Skeletal muscle satellite cell (primary cell): ENCODE data around the gene CEP57L1. TPM values are rescaled to one million over a fixed set of nuclear protein-coding genes. Genes with fewer than 3 reads are reported as not detected.

ENCODE experiments used
- H3K27me3 ChIP-seq: 2 replicates; pipeline ENCODE4 v1.7.0; 2013; ENCODE audit warnings: low read length; ENCODE audit not compliant: control insufficient read depth, insufficient read depth
- H3K36me3 ChIP-seq: 2 replicates; pipeline ENCODE4 v1.7.0; 2013; ENCODE audit warnings: mild to moderate bottlenecking, control low read depth, low read length; ENCODE audit not compliant: insufficient read depth
- H3K4me1 ChIP-seq: 2 replicates; pipeline ENCODE4 v1.7.0; 2013; ENCODE audit warnings: low read length; ENCODE audit not compliant: control insufficient read depth, insufficient read depth
- H3K4me2 ChIP-seq: 2 replicates; pipeline ENCODE4 v1.7.0; 2013; ENCODE audit warnings: mild to moderate bottlenecking, low read length
- H3K4me3 ChIP-seq: 2 replicates; pipeline ENCODE4 v1.7.0; 2013; ENCODE audit warnings: low read length
- H3K9ac ChIP-seq: 2 replicates; pipeline ENCODE4 v1.7.0; 2013; ENCODE audit warnings: mild to moderate bottlenecking, low read depth, low read length, moderate library complexity
- H3K9me3 ChIP-seq: replicated peaks from 2 replicates; pipeline ENCODE4 v1.7.0; 2013; ENCODE audit warnings: mild to moderate bottlenecking, control low read depth, low read length
- total RNA-seq: library from RNA; depleted of rRNA; stranded (reverse); fragments of >200 nt; gene quantifications from 2 replicates; pipeline ENCODE4 v1.2.3, GENCODE V29; 2012; rRNA removed

Gene CEP57L1
- total RNA-seq: 17.9 and 25.6 TPM in 2 replicates

DNA sequence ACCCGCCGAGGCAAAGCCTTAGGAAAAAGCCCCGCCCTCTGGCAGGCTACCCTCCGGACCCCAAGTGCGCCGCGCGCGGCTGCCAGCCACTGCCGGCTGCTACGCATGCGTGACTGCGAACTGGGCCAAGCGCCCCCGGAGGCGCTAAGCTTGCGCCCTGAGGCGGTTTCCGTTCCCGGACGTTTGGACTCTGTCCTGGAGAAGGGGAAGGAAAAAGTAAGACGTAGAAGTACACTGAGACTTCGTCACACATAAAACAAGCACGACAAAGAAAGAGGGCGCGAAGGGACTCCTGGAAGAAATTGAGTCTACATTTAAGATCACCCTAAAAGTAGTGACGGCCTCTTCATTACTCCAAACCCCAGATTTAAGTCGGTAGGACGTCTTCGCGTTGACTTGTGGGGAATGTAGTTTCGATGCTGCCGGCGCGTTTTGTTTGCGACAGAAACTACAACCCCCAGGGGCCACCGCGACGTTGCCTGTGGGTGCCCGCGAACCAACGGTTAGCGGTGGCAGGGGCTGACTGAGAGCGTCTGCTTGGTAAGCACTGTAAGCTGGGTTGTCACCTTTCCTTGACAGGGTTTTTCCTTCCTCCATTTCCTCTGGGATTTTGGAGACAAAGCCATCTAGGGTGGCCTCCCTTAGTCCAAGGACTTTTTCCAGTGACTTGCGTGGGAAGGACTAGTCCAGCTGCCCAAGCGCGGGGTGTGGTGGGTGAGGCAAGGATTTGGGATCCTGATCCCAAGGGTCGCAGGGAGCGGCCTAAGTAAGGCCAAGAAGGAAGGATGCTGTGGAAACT, at the start of gene CEP57L1:
Gene CEP57L1, plus strand, starts transcription at position 472 of the 799 bp plus-strand sequence. CDS start 49,715 bp downstream, outside the sequence.
- Histone ChIP-seq H3K9me3 (no peaks in the 10 kb centered on the region), H3K27me3 (no peaks in the 10 kb centered on the region), H3K4me2 (peak within 1 kb of the TSS; percentile 83), H3K4me3 (peak within 1 kb of the TSS; percentile 87), H3K36me3 (no peaks in the 10 kb centered on the region), H3K9ac (peak within 1 kb of the TSS; percentile 90), H3K4me1 (peaks cover 17% of the 10 kb centered on the region)

DNA sequence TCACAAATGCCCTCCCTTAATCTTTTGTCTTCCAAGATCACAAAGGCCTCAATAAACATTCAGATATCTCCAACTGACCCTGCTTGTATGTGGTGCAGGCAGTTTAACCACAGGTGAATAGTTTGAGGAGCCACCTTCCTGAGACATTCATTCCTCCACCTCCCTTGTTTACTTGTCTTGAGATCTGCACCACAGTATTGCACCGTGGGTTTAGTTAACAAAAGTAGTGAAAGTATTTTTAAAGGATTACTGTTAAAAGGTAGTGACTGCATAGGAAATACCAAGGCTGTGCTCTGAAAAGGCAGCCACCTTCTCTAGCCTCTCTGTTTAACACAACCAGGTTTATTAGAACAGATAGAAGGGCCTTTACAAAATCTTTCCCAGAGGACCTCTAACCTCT, 47.1 kb upstream of the CEP57L1 start:
- H3K27me3 ChIP-seq: no peaks in the 10 kb centered on the region

GRCh38 chr6:109048670-109049415, 46.5 kb upstream of the CEP57L1 start:
- Histone ChIP-seq H3K9ac (no peak overlapping the region), H3K36me3 (no peaks in the 10 kb centered on the region), H3K4me2 (no peak overlapping the region), H3K4me1 (no peaks in the 10 kb centered on the region), H3K4me3 (no peak overlapping the region), H3K27me3 (no peaks in the 10 kb centered on the region), H3K9me3 (no peaks in the 10 kb centered on the region)

More for the DNA sequence above, 47.1 kb upstream of the CEP57L1 start:
- Histone ChIP-seq H3K36me3 (no peaks in the 10 kb centered on the region), H3K4me3 (no peak overlapping the region), H3K4me2 (no peak overlapping the region), H3K9ac (no peak overlapping the region), H3K4me1 (no peaks in the 10 kb centered on the region), H3K9me3 (no peaks in the 10 kb centered on the region)

- Histone ChIP-seq H3K4me3 (no peak overlapping the region), H3K4me1 (no peaks in the 10 kb centered on the region), H3K9ac (no peak overlapping the region), H3K27me3 (no peaks in the 10 kb centered on the region), H3K9me3 (no peaks in the 10 kb centered on the region), H3K4me2 (no peak overlapping the region), H3K36me3 (no peaks in the 10 kb centered on the region)
Measured at GRCh38 chr6:109050012-109050411, 45.3 kb upstream of the CEP57L1 start.

DNA sequence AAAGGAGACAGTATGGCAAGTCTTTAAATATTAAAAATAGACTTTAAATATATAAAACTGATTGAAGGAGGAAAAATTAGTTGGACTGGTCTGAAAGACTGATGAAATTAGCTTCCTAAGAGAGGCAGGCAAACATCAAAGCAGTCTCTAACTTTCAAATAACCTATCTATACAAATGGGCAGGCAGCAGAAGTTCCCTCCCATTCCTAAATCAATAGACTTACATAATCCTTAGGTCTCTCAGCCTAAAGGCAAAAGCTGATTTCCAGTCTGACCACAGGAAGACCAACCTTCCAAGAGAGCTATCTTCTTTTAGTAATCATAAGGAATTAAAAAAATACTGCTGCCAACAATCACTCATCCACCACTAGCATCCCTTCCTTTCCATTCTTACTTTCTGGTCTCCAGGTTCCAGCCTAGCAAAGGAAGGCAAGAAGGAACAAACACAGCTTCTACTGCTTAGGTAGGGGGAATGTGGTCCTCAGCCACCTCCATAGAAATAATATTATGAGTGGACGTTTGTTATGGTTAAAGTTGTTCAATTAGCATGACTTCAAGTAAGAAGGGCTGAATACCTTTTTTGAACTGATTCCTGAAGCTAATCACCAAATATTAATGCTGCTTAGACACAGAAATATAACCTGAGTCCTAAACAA, 44.7 kb upstream of the CEP57L1 start:
- H3K9ac ChIP-seq: no peak overlapping the region
- H3K4me2 ChIP-seq: no peak overlapping the region
- H3K4me3 ChIP-seq: no peak overlapping the region
- H3K36me3 ChIP-seq: no peaks in the 10 kb centered on the region
- no peaks in the 10 kb centered on the region for H3K4me1 ChIP-seq
- no peaks in the 10 kb centered on the region for H3K9me3 ChIP-seq
- H3K27me3 ChIP-seq: no peaks in the 10 kb centered on the region

DNA sequence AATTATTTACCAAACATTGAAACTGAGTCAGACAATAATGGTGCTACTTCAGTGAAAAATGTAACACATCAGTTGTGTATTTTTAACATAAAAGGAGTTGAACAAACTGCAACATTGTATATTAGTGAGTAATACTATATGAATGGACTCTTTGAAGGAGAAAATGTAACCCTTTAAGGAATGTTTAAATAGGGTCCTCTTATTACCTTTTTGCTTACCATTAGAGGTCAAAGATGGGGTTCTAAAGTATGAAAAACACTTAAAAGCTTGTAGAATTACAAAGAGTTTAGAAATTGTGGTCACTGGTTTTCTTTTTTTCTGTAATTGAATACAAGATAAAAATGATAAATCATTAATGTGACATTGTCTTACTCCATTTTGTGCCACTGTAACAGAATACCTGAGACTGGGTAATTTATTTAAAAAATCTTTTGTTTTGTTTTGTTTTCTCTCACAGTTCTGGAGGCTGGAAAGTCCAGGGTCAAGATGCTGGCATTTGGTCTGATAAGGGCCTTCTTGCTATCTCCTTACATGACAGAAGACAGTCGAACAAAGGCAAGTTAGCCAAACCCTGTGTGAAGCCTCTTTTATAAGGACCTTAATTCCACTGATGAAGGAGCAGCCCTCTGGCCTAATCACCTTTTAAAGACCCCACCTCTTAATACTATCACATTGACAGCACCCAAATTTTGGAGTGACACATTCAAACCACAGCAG, 43.8 kb upstream of the CEP57L1 start:
- no peak overlapping the region for H3K4me3 ChIP-seq
- H3K4me1 ChIP-seq: peaks cover 8% of the 10 kb centered on the region
- H3K9ac ChIP-seq: no peak overlapping the region
- H3K27me3 ChIP-seq: no peaks in the 10 kb centered on the region
- H3K9me3 ChIP-seq: no peaks in the 10 kb centered on the region
- H3K4me2 ChIP-seq: no peak overlapping the region
- no peaks in the 10 kb centered on the region for H3K36me3 ChIP-seq

DNA sequence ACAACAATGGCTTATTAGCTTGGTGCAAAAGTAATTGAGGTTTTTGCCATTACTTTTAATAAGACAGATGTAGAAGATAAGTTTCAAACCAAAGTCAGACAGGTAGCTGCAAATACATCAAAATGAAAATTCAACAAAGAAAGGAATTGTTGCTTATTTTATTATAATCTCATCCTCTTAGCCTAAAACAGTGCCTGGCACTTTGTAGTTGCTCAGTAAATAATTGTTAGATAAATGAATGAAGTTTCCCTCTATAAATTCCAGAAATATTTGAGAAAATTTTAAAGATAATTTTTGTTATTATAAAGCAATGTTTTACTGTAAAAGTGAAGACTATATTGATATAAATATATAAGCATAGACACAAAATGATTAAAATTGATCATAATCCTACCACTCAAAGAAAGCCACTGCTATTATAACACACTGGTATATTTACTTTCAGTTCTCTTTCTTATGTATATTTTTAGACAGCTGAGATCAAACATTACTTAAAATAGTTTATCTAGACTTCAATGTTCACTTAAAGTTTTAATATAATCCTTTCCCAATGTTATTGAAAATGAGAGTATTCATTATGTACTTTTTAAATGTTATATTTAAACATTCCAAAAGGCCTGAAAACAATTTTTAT, 43.2 kb upstream of the CEP57L1 start:
- Histone ChIP-seq H3K4me2 (no peak overlapping the region), H3K4me1 (peaks cover 9% of the 10 kb centered on the region), H3K9me3 (no peaks in the 10 kb centered on the region), H3K4me3 (no peak overlapping the region), H3K27me3 (no peaks in the 10 kb centered on the region), H3K9ac (no peak overlapping the region), H3K36me3 (no peaks in the 10 kb centered on the region)

DNA sequence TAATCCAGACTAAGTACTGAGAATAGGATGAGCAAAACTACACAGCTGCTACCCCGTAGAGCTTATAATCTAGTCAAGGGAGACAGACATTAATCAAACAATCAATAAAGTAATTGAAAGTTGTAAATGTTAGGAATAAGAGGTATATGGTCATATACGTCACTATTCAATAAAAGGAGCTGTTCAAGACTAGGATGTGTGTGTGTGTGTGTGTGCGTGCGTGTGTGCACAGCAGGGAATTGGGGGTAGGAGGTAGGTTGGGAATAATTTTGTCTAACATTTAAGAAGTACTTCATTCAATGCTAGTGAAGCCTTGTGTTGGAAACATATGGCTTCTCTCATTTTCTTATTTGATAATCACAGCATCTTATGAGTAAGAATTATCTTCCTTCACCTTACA, 42.5 kb upstream of the CEP57L1 start:
- Histone ChIP-seq H3K4me3 (no peak overlapping the region), H3K9ac (no peak overlapping the region), H3K9me3 (no peaks in the 10 kb centered on the region), H3K4me1 (peaks cover 9% of the 10 kb centered on the region), H3K36me3 (no peaks in the 10 kb centered on the region), H3K4me2 (no peak overlapping the region), H3K27me3 (no peaks in the 10 kb centered on the region)

- no peaks in the 10 kb centered on the region for H3K36me3 ChIP-seq
- peaks cover 9% of the 10 kb centered on the region for H3K4me1 ChIP-seq
- H3K27me3 ChIP-seq: no peaks in the 10 kb centered on the region
- no peaks in the 10 kb centered on the region for H3K9me3 ChIP-seq
- H3K9ac ChIP-seq: no peak overlapping the region
- no peak overlapping the region for H3K4me3 ChIP-seq
- H3K4me2 ChIP-seq: no peak overlapping the region
Measured at GRCh38 chr6:109053336-109053735, 42.0 kb upstream of the CEP57L1 start.

GRCh38 chr6:109055771-109056235, 39.5 kb upstream of the CEP57L1 start:
- no peaks in the 10 kb centered on the region for H3K27me3 ChIP-seq
- H3K4me2 ChIP-seq: peak overlapping the region; percentile 15
- no peak overlapping the region for H3K4me3 ChIP-seq
- H3K36me3 ChIP-seq: no peaks in the 10 kb centered on the region
- no peaks in the 10 kb centered on the region for H3K9me3 ChIP-seq
- H3K4me1 ChIP-seq: peaks cover 20% of the 10 kb centered on the region
- H3K9ac ChIP-seq: no peak overlapping the region
